PFSK-1 (cell line): ENCODE results near the gene GFM1.

Source experiments
- POLR2AphosphoS5 ChIP-seq: IDR thresholded peaks from 2 replicates; pipeline ENCODE4 v1.6.1; 2012; ENCODE audit warnings: low read depth, mild to moderate bottlenecking, control low read depth, low read length, moderate library complexity
- REST ChIP-seq, 2 experiments: IDR thresholded peaks; 2 replicates each; pipeline versions ENCODE4 v1.6.1 to v1.8.0; 2011 to 2012; ENCODE audit warnings: low read depth in 2 of 2, low read length in 2 of 2, control low read depth in 1 of 2, inconsistent platforms in 1 of 2, mild to moderate bottlenecking in 1 of 2, moderate library complexity in 1 of 2; ENCODE audit not compliant: insufficient read depth in 1 of 2
- SIN3A ChIP-seq: IDR thresholded peaks from 2 replicates; pipeline ENCODE4 v1.6.1; 2012; ENCODE audit warnings: mild to moderate bottlenecking, low read length, moderate library complexity, borderline replicate concordance; ENCODE audit not compliant: insufficient read depth
- TAF1 ChIP-seq: IDR thresholded peaks from 2 replicates; pipeline ENCODE4 v1.6.1; 2012; ENCODE audit warnings: low read length, control low read depth, borderline replicate concordance; ENCODE audit not compliant: insufficient read depth

DNA sequence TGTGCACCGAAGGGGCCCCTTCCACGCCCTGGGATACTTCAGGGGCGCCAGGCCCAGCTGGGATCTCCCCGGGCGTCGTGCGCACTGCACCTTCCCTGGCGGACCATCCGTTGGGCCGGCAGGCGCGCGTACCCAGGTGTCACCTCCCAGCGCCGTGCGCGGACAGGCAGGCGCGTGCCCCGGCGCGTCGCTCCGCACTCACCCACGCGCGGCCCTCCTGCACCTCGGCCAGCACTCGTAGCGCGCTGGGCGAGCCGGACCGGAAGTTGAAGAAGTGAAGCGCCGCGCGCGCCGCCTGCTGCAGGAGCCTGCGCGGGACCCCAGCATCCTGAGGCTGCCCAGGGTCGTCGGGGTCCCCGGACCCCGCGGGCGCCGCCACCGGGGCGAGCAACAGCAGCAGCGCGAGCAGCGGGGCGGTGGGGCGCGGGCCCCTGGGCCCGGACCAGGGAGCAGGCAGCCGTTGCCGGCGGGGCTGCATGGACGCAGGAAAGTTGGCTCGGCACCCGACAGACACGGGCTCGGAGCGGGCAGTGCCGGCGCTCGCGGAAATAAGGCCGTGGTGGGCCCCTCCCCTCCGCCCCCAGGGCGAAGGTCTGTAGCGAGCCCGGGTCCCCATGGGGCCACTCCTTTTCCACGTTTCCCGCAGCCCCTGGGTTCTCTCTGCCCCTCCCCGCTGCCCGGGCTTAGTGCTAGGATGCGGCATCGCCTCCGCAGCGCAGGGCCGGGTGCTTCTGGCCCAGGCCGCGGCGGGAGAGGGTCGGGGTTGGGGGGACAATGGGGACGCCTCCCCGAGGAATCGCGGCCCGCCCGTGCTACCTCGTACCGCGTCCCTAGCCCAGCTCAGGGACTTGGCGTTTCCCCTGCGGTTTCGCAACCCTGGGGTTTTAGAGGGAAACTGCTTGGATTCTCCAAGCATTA lies 87.9 kb downstream of the GFM1 start, which contains the start of gene RARRES1:
- TF ChIP-seq REST (IDR thresholded peaks at IDR 0.05; ENCODE audit: insufficient read depth in 1 of 2, low read depth in 2 of 2, low read length in 2 of 2) = no peak
- TF ChIP-seq TAF1 = no peak
- no peak for TF ChIP-seq SIN3A
- TF ChIP-seq POLR2AphosphoS5 = no peak
